22Rv1 (cell line): ENCODE results near the gene GNG7.

Experiments used
- ZFX ChIP-seq: fragments of 450-650 bp; IDR thresholded peaks from 2 replicates; pipeline ENCODE4 v1.6.1; 2017; ENCODE audit warnings: antibody characterized with exemption, borderline replicate concordance
- TF ChIP-seq, protein P1 (sequence below): fragments of 450-650 bp; IDR thresholded peaks from 2 replicates; pipeline ENCODE4 v1.5.1; 2017; ENCODE audit warnings: mild to moderate bottlenecking

DNA sequence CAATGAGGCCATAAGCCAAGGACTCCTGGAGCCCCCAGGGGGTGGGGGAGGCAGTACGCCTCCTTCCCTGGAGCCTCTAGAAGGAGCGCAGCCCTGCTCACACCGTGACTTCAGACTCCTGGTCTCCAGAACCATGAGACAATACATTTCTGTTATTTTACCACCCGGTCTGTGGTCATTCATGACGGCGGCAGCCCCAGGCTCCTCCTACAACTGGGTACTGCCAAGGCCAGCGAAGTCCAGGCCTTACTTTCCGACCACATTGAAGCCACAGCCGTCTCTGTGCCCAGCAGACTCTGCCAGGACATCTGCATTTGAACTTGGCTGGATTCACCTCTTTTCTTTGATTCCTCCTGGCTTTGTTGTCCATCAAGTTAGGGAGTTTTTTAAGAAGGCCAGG is 10.5 kb downstream of the GNG7 start:
- TF ChIP-seq, protein P1, sequence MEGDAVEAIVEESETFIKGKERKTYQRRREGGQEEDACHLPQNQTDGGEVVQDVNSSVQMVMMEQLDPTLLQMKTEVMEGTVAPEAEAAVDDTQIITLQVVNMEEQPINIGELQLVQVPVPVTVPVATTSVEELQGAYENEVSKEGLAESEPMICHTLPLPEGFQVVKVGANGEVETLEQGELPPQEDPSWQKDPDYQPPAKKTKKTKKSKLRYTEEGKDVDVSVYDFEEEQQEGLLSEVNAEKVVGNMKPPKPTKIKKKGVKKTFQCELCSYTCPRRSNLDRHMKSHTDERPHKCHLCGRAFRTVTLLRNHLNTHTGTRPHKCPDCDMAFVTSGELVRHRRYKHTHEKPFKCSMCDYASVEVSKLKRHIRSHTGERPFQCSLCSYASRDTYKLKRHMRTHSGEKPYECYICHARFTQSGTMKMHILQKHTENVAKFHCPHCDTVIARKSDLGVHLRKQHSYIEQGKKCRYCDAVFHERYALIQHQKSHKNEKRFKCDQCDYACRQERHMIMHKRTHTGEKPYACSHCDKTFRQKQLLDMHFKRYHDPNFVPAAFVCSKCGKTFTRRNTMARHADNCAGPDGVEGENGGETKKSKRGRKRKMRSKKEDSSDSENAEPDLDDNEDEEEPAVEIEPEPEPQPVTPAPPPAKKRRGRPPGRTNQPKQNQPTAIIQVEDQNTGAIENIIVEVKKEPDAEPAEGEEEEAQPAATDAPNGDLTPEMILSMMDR: no peak
- TF ChIP-seq ZFX: no peak
